ENCODE results near the gene MB21D2.

MB21D2 gene

GRCh38 chr3:192907784-192908183 is 9.9 kb downstream of the MB21D2 start:
- ChIA-PET POLR2A (interaction anchor here (1.1 kb wide), 1 partner anchor 10 kb away, joined by 3 read pairs; the partner anchor contains the start of gene MB21D2), CTCF (no interaction called here)
- TF ChIP-seq ZNF384 (IDR thresholded peaks at IDR 0.05) (no peak), ELF4 (IDR thresholded peaks at IDR 0.05) (no peak), LEF1 (IDR thresholded peaks at IDR 0.05; ENCODE audit: borderline replicate concordance) (no peak), TARDBP (IDR thresholded peaks at IDR 0.05) (no peak), HDGF (IDR thresholded peaks at IDR 0.05; ENCODE audit: borderline replicate concordance) (no peak), PKNOX1 (IDR thresholded peaks at IDR 0.05) (no peak), BHLHE40 (IDR thresholded peaks at IDR 0.05; ENCODE audit: borderline replicate concordance) (no peak), SP1 (IDR thresholded peaks at IDR 0.05) (no peak), L3MBTL2 (conservative IDR thresholded peaks at IDR 0.05) (no peak), FOXM1 (IDR thresholded peaks at IDR 0.05; ENCODE audit: borderline replicate concordance) (no peak), FOXK2 (IDR thresholded peaks at IDR 0.05) (no peak), CTBP1 (IDR thresholded peaks at IDR 0.05; ENCODE audit: borderline replicate concordance) (no peak), NFRKB (IDR thresholded peaks at IDR 0.05) (no peak), FOXA1 (IDR thresholded peaks at IDR 0.05) (no peak)
- DNase-seq (ENCODE audit: extremely low spot score): no peak

GRCh38 chr3:192906940-192907339 is 10.7 kb downstream of the MB21D2 start:
- ChIA-PET CTCF (no interaction called here), POLR2A (no interaction called here)
- TF ChIP-seq TARDBP (IDR thresholded peaks at IDR 0.05) (no peak), FOXM1 (IDR thresholded peaks at IDR 0.05; ENCODE audit: borderline replicate concordance) (no peak), L3MBTL2 (conservative IDR thresholded peaks at IDR 0.05) (no peak), HDGF (IDR thresholded peaks at IDR 0.05; ENCODE audit: borderline replicate concordance) (no peak), BHLHE40 (IDR thresholded peaks at IDR 0.05; ENCODE audit: borderline replicate concordance) (no peak), FOXA1 (IDR thresholded peaks at IDR 0.05) (no peak), LEF1 (IDR thresholded peaks at IDR 0.05; ENCODE audit: borderline replicate concordance) (no peak), ELF4 (IDR thresholded peaks at IDR 0.05) (no peak), NFRKB (IDR thresholded peaks at IDR 0.05) (no peak), CTBP1 (IDR thresholded peaks at IDR 0.05; ENCODE audit: borderline replicate concordance) (no peak), ARNT (IDR thresholded peaks at IDR 0.05) (no peak), FOXK2 (IDR thresholded peaks at IDR 0.05) (no peak), PKNOX1 (IDR thresholded peaks at IDR 0.05) (no peak), SUZ12 (IDR thresholded peaks at IDR 0.05) (no peak), SP1 (IDR thresholded peaks at IDR 0.05) (no peak)
- no peak for DNase-seq (ENCODE audit: extremely low spot score)

- ChIA-PET CTCF (no interaction called here), POLR2A (no interaction called here)
- no peak for DNase-seq (ENCODE audit: extremely low spot score)
- no peak for TF ChIP-seq FOXA1 (IDR thresholded peaks at IDR 0.05)
- peak; percentile 21; the same call in 1 of the 2 replicates for TF ChIP-seq PKNOX1 (IDR thresholded peaks at IDR 0.05)
Measured at GRCh38 chr3:192905980-192906678, 11.5 kb downstream of the MB21D2 start.

GRCh38 chr3:192904632-192905289 is 12.9 kb downstream of the MB21D2 start:
- TF ChIP-seq CTBP1 (IDR thresholded peaks at IDR 0.05; ENCODE audit: borderline replicate concordance) (no peak), SUZ12 (IDR thresholded peaks at IDR 0.05) (no peak), FOXA1 (IDR thresholded peaks at IDR 0.05) (no peak), NFRKB (IDR thresholded peaks at IDR 0.05) (no peak)
- DNase-seq (ENCODE audit: extremely low spot score): no peak
- ChIA-PET CTCF (no interaction called here), POLR2A (no interaction called here)

GRCh38 chr3:192902549-192902948 is 15.1 kb downstream of the MB21D2 start:
- CTCF ChIA-PET: no interaction called here

More at GRCh38 chr3:192902549-192902948, 15.1 kb downstream of the MB21D2 start:
- DNase-seq (ENCODE audit: extremely low spot score): no peak
- TF ChIP-seq PKNOX1 (IDR thresholded peaks at IDR 0.05) (no peak), SUZ12 (IDR thresholded peaks at IDR 0.05) (no peak), TARDBP (IDR thresholded peaks at IDR 0.05) (no peak), FOXA1 (IDR thresholded peaks at IDR 0.05) (no peak), FOXM1 (IDR thresholded peaks at IDR 0.05; ENCODE audit: borderline replicate concordance) (no peak), ARNT (IDR thresholded peaks at IDR 0.05) (no peak)
- POLR2A ChIA-PET: no interaction called here
